Natural killer cell (primary cell): ENCODE data around the gene PRCC. TPM values are rescaled to one million over a fixed set of nuclear protein-coding genes. Genes with fewer than 3 reads are reported as not detected.

ENCODE experiments used
- ATAC-seq, 3 donors: fragments of 150-1000 bp in 2 of 3; fragments of 200-7000 bp in 1 of 3; cut with Tn5 transposase; 1 replicate in 1 of 3; 2 replicates in 2 of 3; pipeline ENCODE4 v1.10.0; 2021; ENCODE audit warnings: mild to moderate bottlenecking in 2 of 3, moderate library complexity in 2 of 3
- DNase-seq, 2 donors: peaks; one replicate each; pipeline versions ENCODE4 v3.0.0 to v3.0.0-alpha.2; 2013 to 2021; ENCODE audit warnings: mixed read lengths in 1 of 2
- H3K27ac ChIP-seq: one replicate; pipeline ENCODE4 v1.5.1; 2013; ENCODE audit warnings: mild to moderate bottlenecking, low read length
- H3K27me3 ChIP-seq: one replicate; pipeline ENCODE4 v1.6.1; 2013; ENCODE audit warnings: low read length; ENCODE audit not compliant: control insufficient read depth, insufficient read depth
- H3K36me3 ChIP-seq: one replicate; pipeline ENCODE4 v1.6.1; 2013; ENCODE audit warnings: low read length; ENCODE audit not compliant: control insufficient read depth, insufficient read depth
- H3K4me1 ChIP-seq: one replicate; pipeline ENCODE4 v1.6.1; 2013; ENCODE audit warnings: low read length; ENCODE audit not compliant: control insufficient read depth, insufficient read depth
- H3K4me3 ChIP-seq: one replicate; pipeline ENCODE4 v1.5.1; 2013; ENCODE audit warnings: low read length
- H3K9me3 ChIP-seq: one replicate; pipeline ENCODE4 v1.6.1; 2013; ENCODE audit warnings: low read length; ENCODE audit not compliant: control insufficient read depth, insufficient read depth
- H3K27ac Mint-ChIP-seq, 2 donors: one replicate each; pipeline ENCODE4 v1.8.0; 2022; ENCODE audit warnings: mild to moderate bottlenecking in 2 of 2, mixed read lengths in 2 of 2, moderate library complexity in 1 of 2
- H3K27me3 Mint-ChIP-seq, 2 donors: one replicate each; pipeline ENCODE4 v1.8.0; 2022; ENCODE audit warnings: low read depth in 2 of 2, mixed read lengths in 2 of 2
- H3K36me3 Mint-ChIP-seq: one replicate; pipeline ENCODE4 v1.8.0; 2022; ENCODE audit warnings: mixed read lengths
- H3K4me1 Mint-ChIP-seq, 2 donors: one replicate each; pipeline ENCODE4 v1.8.0; 2022; ENCODE audit warnings: mixed read lengths in 2 of 2
- H3K4me3 Mint-ChIP-seq: one replicate; pipeline ENCODE4 v1.8.0; 2022; ENCODE audit warnings: mild to moderate bottlenecking, moderate library complexity, mixed read lengths
- H3K9me3 Mint-ChIP-seq, 2 donors: one replicate each; pipeline ENCODE4 v1.8.0; 2022; ENCODE audit warnings: mixed read lengths in 2 of 2
- WGBS: methylation state at CpG from one replicate; pipeline ENCODE4 v1.1.7; 2013; ENCODE audit warnings: missing lambda C conversion rate; ENCODE audit not compliant: insufficient coverage; 5-methylcytosine and 5-hydroxymethylcytosine counted together
- intact Hi-C: fragments of 100-400 bp; cut with micrococcal nuclease; formaldehyde crosslinking; loops from one replicate; pipeline ENCODE4 v1.14.2; 2022
- total RNA-seq, 4 donors: library from RNA; stranded (reverse); fragments of 120-200 nt in 1 of 4; gene quantifications; one replicate each; pipeline versions ENCODE4 v1.2.3 to v1.2.4, GENCODE V29; 2013 to 2022
- TF ChIP-seq, protein P1 (sequence below): fragments of 200-600 bp; IDR thresholded peaks from one replicate; pipeline ENCODE4 v1.8.0; 2022; ENCODE audit warnings: antibody characterized with exemption

The PRCC gene
- total RNA-seq, 3 donors from 2014 or later (not counting 1 experiment from before 2014, with no cell fraction given): 66.5 to 92.4 (median 69.1) TPM

DNA sequence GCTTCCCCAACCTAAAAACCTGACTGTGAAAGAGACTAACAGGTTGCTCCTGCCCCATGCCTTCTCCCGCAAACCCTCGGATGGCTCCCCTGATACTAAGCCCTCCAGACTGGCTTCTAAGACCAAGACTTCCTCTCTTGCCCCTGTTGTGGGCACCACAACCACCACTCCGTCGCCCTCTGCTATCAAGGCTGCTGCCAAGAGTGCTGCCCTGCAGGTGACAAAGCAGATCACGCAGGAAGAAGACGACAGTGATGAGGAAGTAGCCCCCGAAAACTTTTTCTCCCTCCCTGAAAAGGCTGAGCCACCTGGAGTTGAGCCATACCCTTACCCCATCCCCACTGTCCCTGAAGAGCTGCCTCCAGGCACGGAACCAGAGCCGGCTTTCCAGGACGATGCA lies 19.3 kb downstream of the PRCC start:
- no peaks in the 10 kb centered on the region for H3K9me3 ChIP-seq
- H3K4me1 ChIP-seq: no peaks in the 10 kb centered on the region
- H3K36me3 Mint-ChIP-seq: peaks cover 13% of the 10 kb centered on the region
- H3K4me3 Mint-ChIP-seq: no peak overlapping the region
- TF ChIP-seq, protein P1, sequence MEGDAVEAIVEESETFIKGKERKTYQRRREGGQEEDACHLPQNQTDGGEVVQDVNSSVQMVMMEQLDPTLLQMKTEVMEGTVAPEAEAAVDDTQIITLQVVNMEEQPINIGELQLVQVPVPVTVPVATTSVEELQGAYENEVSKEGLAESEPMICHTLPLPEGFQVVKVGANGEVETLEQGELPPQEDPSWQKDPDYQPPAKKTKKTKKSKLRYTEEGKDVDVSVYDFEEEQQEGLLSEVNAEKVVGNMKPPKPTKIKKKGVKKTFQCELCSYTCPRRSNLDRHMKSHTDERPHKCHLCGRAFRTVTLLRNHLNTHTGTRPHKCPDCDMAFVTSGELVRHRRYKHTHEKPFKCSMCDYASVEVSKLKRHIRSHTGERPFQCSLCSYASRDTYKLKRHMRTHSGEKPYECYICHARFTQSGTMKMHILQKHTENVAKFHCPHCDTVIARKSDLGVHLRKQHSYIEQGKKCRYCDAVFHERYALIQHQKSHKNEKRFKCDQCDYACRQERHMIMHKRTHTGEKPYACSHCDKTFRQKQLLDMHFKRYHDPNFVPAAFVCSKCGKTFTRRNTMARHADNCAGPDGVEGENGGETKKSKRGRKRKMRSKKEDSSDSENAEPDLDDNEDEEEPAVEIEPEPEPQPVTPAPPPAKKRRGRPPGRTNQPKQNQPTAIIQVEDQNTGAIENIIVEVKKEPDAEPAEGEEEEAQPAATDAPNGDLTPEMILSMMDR: no peak
- WGBS: 28% methylated on average over 10 of the region's 10 CpGs
- H3K9me3 Mint-ChIP-seq: no peaks in the 10 kb centered on the region
- intact Hi-C loops: no loop called here
- H3K27ac ChIP-seq: no peak overlapping the region
- no peak for DNase-seq
- no peak overlapping the region for H3K4me3 ChIP-seq
- peaks cover 50% of the 10 kb centered on the region for H3K36me3 ChIP-seq
- peak overlapping the region; percentile 7 to 36 for H3K27ac Mint-ChIP-seq
- H3K4me1 Mint-ChIP-seq: peaks cover 21 to 27% of the 10 kb centered on the region in 2 donors
- ATAC-seq: peak in 2 of 3 donors; percentile 24 to 62
- no peaks in the 10 kb centered on the region for H3K27me3 Mint-ChIP-seq
- no peaks in the 10 kb centered on the region for H3K27me3 ChIP-seq

DNA sequence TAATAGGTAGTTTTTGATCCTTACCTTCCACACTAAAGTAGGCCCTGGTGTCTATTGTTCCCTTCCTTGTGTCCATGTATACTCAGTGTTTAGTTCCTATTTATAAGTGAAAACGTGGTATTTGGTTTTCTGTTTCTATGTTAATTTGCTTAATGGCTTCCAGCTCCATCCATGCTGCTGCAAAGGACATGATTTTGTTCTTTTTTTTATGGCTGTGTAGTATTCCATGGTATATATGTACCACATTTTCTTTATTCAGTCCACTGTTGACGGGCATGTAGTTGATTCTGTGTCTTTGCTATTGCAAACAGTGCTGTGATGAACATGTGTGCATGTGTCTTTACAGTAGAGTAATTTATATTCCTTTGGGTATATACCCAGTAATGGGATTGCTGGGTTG lies 20.8 kb downstream of the PRCC start:
- H3K36me3 ChIP-seq: peaks cover 49% of the 10 kb centered on the region
- no peak overlapping the region for H3K4me3 ChIP-seq
- H3K36me3 Mint-ChIP-seq: peaks cover 13% of the 10 kb centered on the region
- H3K27ac ChIP-seq: no peak overlapping the region
- H3K4me1 ChIP-seq: no peaks in the 10 kb centered on the region
- H3K9me3 Mint-ChIP-seq: no peaks in the 10 kb centered on the region
- TF ChIP-seq, protein P1: no peak
- intact Hi-C loops: no loop called here
- ATAC-seq (no peak), DNase-seq (no peak)
- H3K27me3 Mint-ChIP-seq: no peaks in the 10 kb centered on the region
- H3K9me3 ChIP-seq: no peaks in the 10 kb centered on the region
- 100% methylated on average over 2 of the region's 2 CpGs for WGBS
- H3K4me3 Mint-ChIP-seq: no peak overlapping the region
- no peak overlapping the region for H3K27ac Mint-ChIP-seq
- H3K4me1 Mint-ChIP-seq: peaks cover 18 to 24% of the 10 kb centered on the region in 2 donors
- no peaks in the 10 kb centered on the region for H3K27me3 ChIP-seq

DNA sequence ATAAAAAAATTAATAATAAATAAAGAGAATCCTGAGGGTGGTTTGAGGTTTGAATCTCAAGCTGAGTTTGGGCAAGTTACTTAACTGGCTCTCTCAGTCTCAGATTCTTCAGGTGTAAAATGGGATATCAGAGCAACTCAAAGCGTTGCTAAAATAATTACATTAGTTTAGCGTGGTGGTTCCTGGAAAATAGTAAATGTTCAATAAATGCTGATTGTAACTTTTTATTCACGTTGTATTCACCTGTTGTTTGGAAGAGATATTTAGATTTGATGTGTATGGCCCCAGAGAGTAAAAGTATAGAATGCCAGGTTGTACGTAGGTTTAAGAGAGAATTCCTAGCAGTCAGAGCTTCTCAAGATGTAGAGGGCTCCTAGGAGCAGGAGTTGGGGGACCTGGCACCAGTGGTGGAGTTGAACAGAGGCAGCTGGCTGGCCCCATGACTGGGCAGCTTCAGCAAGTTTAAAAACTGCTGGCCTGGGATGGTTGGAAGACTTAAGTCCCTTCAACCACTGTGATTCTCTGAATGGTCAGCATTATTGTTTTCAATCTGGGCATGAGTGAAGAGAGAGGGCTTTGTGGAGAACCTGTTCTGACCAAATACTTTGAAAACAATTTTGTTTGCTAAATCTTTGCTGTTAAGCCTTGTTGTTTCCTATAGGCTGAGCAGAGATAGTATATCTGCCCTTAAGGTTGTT lies 22.4 kb downstream of the PRCC start:
- intact Hi-C loops: no loop called here
- Mint-ChIP-seq H3K4me1 (peaks cover 18 to 24% of the 10 kb centered on the region in 2 donors), H3K9me3 (no peaks in the 10 kb centered on the region), H3K36me3 (peaks cover 20% of the 10 kb centered on the region), H3K27me3 (no peaks in the 10 kb centered on the region), H3K4me3 (no peak overlapping the region), H3K27ac (no peak overlapping the region)
- Histone ChIP-seq H3K4me1 (no peaks in the 10 kb centered on the region), H3K9me3 (no peaks in the 10 kb centered on the region), H3K27ac (no peak overlapping the region), H3K4me3 (no peak overlapping the region), H3K27me3 (no peaks in the 10 kb centered on the region), H3K36me3 (peaks cover 54% of the 10 kb centered on the region)
- ATAC-seq: no peak
- no peak for DNase-seq
- TF ChIP-seq, protein P1: no peak
- 98% methylated on average over 4 of the region's 4 CpGs for WGBS
